Ishikawa (cell line): ENCODE results near the gene ARHGAP9.

Experiments
- MAX ChIP-seq: IDR thresholded peaks from 2 replicates; pipeline ENCODE4 v1.6.1; 2012
- NFIC ChIP-seq: IDR thresholded peaks from 2 replicates; pipeline ENCODE4 v1.6.1; 2012
- RAD21 ChIP-seq: IDR thresholded peaks from 2 replicates; pipeline ENCODE4 v1.6.1; 2012; ENCODE audit warnings: low read depth
- REST ChIP-seq: IDR thresholded peaks from 2 replicates; pipeline ENCODE4 v1.6.1; 2012; ENCODE audit warnings: low read depth, mild to moderate bottlenecking
- TAF1 ChIP-seq: IDR thresholded peaks from 2 replicates; pipeline ENCODE4 v1.6.1; 2012; ENCODE audit warnings: low read depth, mild to moderate bottlenecking
- TCF12 ChIP-seq: IDR thresholded peaks from 2 replicates; pipeline ENCODE4 v1.6.1; 2012; ENCODE audit warnings: low read depth

GRCh38 chr12:57488402-57489156 lies 8.9 kb upstream of the ARHGAP9 start:
- TF ChIP-seq REST (no peak), RAD21 (no peak), TCF12 (no peak), TAF1 (no peak), MAX (no peak), NFIC (no peak)
